GM18861 (cell line): ENCODE measurements around the gene NUP37.
"Not testable (repeated sequence)": the region's sequence is repeated elsewhere in the genome, so short reads cannot be mapped to it uniquely, and the experiment has no call there.

Source experiments
- ATAC-seq: cut with Tn5 transposase; IDR thresholded peaks from one replicate; pipeline ENCODE4 v1.9.1; 2021; ENCODE audit not compliant: unreplicated experiment

NUP37 gene

GRCh38 chr12:102093319-102093718 is 26.6 kb downstream of the NUP37 start:
- ATAC-seq: no peak

- not testable (repeated sequence) for ATAC-seq
These were observed 30.6 kb downstream of the NUP37 start for GRCh38 chr12:102089228-102089835.

GRCh38 chr12:102080842-102081241 is 39.1 kb downstream of the NUP37 start:
- ATAC-seq: no peak

GRCh38 chr12:102072092-102072491 is 47.8 kb downstream of the NUP37 start:
- not testable (repeated sequence) for ATAC-seq

- no peak for ATAC-seq
These were observed 50.2 kb downstream of the NUP37 start for GRCh38 chr12:102069707-102070106.

- no peak for ATAC-seq
These were observed 52.2 kb downstream of the NUP37 start for GRCh38 chr12:102067574-102068258.

- no peak for ATAC-seq
These were observed 55.4 kb downstream of the NUP37 start for GRCh38 chr12:102064476-102064875.

- ATAC-seq: no peak
These were observed 56.8 kb downstream of the NUP37 start for GRCh38 chr12:102063069-102063468.

- ATAC-seq: no peak
These were observed 57.5 kb downstream of the NUP37 start for GRCh38 chr12:102062419-102062806.

- ATAC-seq: peak; percentile 89
These were observed 58.1 kb downstream of the NUP37 start, which contains the start of gene WASHC3 for GRCh38 chr12:102061560-102062418. Gene WASHC3, minus strand, starts transcription at chr12:102061991. Its CDS starts 29 bp downstream, at chr12:102061962.

- ATAC-seq: peak; percentile 37
These were observed 58.8 kb downstream of the NUP37 start for GRCh38 chr12:102061096-102061559.

- no peak for ATAC-seq
These were observed 60.6 kb downstream of the NUP37 start for GRCh38 chr12:102059343-102059742.

GRCh38 chr12:102054345-102054744 is 65.6 kb downstream of the NUP37 start:
- no peak for ATAC-seq

- ATAC-seq: no peak
These were observed 66.9 kb downstream of the NUP37 start for GRCh38 chr12:102053062-102053349.

GRCh38 chr12:102052192-102053061 is 67.5 kb downstream of the NUP37 start:
- ATAC-seq: no peak

GRCh38 chr12:102051431-102051965 is 68.4 kb downstream of the NUP37 start:
- no peak for ATAC-seq

GRCh38 chr12:102050660-102051430 is 69.1 kb downstream of the NUP37 start:
- no peak for ATAC-seq

- ATAC-seq: peak; percentile 51
These were observed 76.0 kb downstream of the NUP37 start for GRCh38 chr12:102043928-102044327.

- no peak for ATAC-seq
These were observed 85.7 kb downstream of the NUP37 start for GRCh38 chr12:102033991-102034745.
